Uterus (tissue), 2 donors: ENCODE data around the gene LMAN2.

Experiments
- CTCF ChIP-seq, 4 experiments: fragments of 200-600 bp in 2 of 4; fragments of 450-650 bp in 2 of 4; sonication (generic) in 2 of 4; IDR thresholded peaks; one replicate each; pipeline ENCODE4 v1.5.1; 2016 to 2019; ENCODE audit warnings: antibody characterized with exemption in 4 of 4, mild to moderate bottlenecking in 2 of 4, moderate library complexity in 1 of 4
- POLR2A ChIP-seq, 2 donors: fragments of 450-650 bp; IDR thresholded peaks; one replicate each; pipeline ENCODE4 v1.6.1; 2016; ENCODE audit warnings: antibody characterized with exemption in 2 of 2, mild to moderate bottlenecking in 1 of 2, moderate library complexity in 1 of 2

DNA sequence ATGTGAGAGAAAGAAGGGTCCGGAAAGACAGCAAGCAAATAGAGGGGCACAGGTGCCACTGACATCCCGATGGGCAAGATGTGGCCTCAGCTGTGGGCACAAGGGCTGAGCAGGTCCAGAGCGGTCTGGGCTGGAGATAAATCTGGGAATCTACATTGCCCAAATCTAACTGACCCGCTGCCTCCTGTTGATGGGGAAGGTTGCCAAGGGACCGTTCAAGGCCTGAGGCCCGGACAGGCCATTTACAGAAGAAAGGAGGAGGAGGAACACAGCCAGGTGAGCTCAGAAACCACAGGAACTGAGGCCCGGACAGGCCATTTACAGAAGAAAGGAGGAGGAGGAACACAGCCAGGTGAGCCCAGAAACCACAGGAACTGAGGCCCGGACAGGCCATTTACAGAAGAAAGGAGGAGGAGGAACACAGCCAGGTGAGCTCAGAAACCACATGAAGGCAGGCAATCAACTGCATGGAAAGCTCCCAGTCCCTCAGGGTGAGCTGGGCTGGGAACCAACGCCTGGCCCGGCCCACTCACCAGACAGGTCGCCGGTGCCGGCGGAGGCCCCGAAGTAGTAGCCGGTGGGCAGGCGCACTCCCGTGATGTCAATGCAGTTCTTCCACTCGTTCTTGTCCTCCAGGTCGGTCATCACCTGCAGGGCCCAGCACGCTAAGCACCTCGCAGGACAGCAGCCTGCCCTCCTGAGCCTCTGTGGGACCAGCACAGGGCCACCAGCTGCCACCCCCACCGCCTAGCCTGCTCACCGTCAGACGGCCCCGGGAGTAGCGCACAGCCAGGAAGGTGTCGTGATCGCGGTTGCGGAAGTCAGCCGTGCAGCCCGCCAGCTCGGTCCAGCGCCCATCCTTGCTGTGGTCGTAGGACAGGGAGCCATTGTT, 14.6 kb downstream of the LMAN2 start:
- TF ChIP-seq CTCF (IDR thresholded peaks at IDR 0.05) = no peak
- TF ChIP-seq POLR2A (IDR thresholded peaks at IDR 0.05) = no peak
